H9 (cell line): ENCODE data around the gene NPY2R. TPM values are rescaled to one million over a fixed set of nuclear protein-coding genes. Genes with fewer than 3 reads are reported as not detected.

Source experiments
- DNase-seq: peaks from one replicate; pipeline ENCODE4 v3.0.0-alpha.2; 2017
- H2AFZ ChIP-seq: one replicate; pipeline ENCODE4 v1.6.1; 2013; ENCODE audit warnings: mild to moderate bottlenecking, low read length, control low read depth, moderate library complexity
- H2AK5ac ChIP-seq: 2 replicates; pipeline ENCODE4 v1.6.1; 2013; ENCODE audit warnings: low read length, control low read depth, mixed read lengths; ENCODE audit not compliant: insufficient read length
- H2BK120ac ChIP-seq: one replicate; pipeline ENCODE4 v1.6.1; 2013; ENCODE audit warnings: low read depth, mild to moderate bottlenecking, low read length, control low read depth, inconsistent platforms; ENCODE audit not compliant: poor library complexity, severe bottlenecking
- H2BK12ac ChIP-seq: 2 replicates; pipeline ENCODE4 v1.6.1; 2013; ENCODE audit warnings: low read length, control low read depth, mixed read lengths, low read depth; ENCODE audit not compliant: insufficient read length
- H2BK15ac ChIP-seq: 2 replicates; pipeline ENCODE4 v1.6.1; 2013; ENCODE audit warnings: low read depth, low read length, control low read depth
- H2BK20ac ChIP-seq: one replicate; pipeline ENCODE4 v1.6.1; 2013; ENCODE audit warnings: low read depth, mild to moderate bottlenecking, low read length, control low read depth, inconsistent platforms; ENCODE audit not compliant: poor library complexity, severe bottlenecking
- H2BK5ac ChIP-seq: 2 replicates; pipeline ENCODE4 v1.6.1; 2013; ENCODE audit warnings: low read length, control low read depth, mixed read lengths; ENCODE audit not compliant: insufficient read length
- H3K14ac ChIP-seq: 2 replicates; pipeline ENCODE4 v1.6.1; 2013; ENCODE audit warnings: low read length, control low read depth; ENCODE audit not compliant: insufficient read depth
- H3K18ac ChIP-seq: 2 replicates; pipeline ENCODE4 v1.6.1; 2013; ENCODE audit warnings: low read depth, mild to moderate bottlenecking, mixed read lengths, low read length, control low read depth; ENCODE audit not compliant: insufficient read length
- H3K23ac ChIP-seq: 2 replicates; pipeline ENCODE4 v1.6.1; 2013; ENCODE audit warnings: low read length, control low read depth, mixed read lengths, low read depth; ENCODE audit not compliant: insufficient read length
- H3K23me2 ChIP-seq: 2 replicates; pipeline ENCODE4 v1.6.1; 2013; ENCODE audit warnings: low read depth, mild to moderate bottlenecking, mixed read lengths, low read length, control low read depth; ENCODE audit not compliant: insufficient read length, poor library complexity, severe bottlenecking
- H3K27ac ChIP-seq: 2 replicates; pipeline ENCODE4 v1.5.1; 2013; ENCODE audit warnings: low read length, control low read depth, mixed read lengths, low read depth; ENCODE audit not compliant: insufficient read length
- H3K27me3 ChIP-seq: 2 replicates; pipeline ENCODE4 v1.6.1; 2013; ENCODE audit warnings: low read length, control low read depth, inconsistent platforms; ENCODE audit not compliant: insufficient read depth
- H3K4ac ChIP-seq: 2 replicates; pipeline ENCODE4 v1.6.1; 2013; ENCODE audit warnings: low read depth, mild to moderate bottlenecking, control low read depth, inconsistent platforms, low read length, moderate library complexity
- H3K4me1 ChIP-seq: 2 replicates; pipeline ENCODE4 v1.6.1; 2013; ENCODE audit warnings: low read length, control low read depth, inconsistent platforms; ENCODE audit not compliant: insufficient read depth
- H3K4me2 ChIP-seq: 2 replicates; pipeline ENCODE4 v1.6.1; 2013; ENCODE audit warnings: low read length, control low read depth, mixed read lengths; ENCODE audit not compliant: insufficient read length, insufficient read depth
- H3K56ac ChIP-seq: 2 replicates; pipeline ENCODE4 v1.6.1; 2013; ENCODE audit warnings: low read depth, mild to moderate bottlenecking, mixed read lengths, low read length, control low read depth; ENCODE audit not compliant: insufficient read length
- H3K79me1 ChIP-seq: 2 replicates; pipeline ENCODE4 v1.6.1; 2013; ENCODE audit warnings: low read depth, mild to moderate bottlenecking, moderate library complexity, low read length, control low read depth, inconsistent platforms; ENCODE audit not compliant: insufficient read depth, poor library complexity, severe bottlenecking
- H3K79me2 ChIP-seq: 2 replicates; pipeline ENCODE4 v1.6.1; 2013; ENCODE audit warnings: low read length, control low read depth, inconsistent platforms; ENCODE audit not compliant: insufficient read depth
- H3K9ac ChIP-seq: 2 replicates; pipeline ENCODE4 v1.6.1; 2013; ENCODE audit warnings: low read length, control low read depth, mixed read lengths; ENCODE audit not compliant: insufficient read length; ENCODE audit errors: extremely low read depth
- H3K9me3 ChIP-seq: one replicate; pipeline ENCODE4 v1.6.1; 2013; ENCODE audit warnings: low read depth, low read length, inconsistent platforms; ENCODE audit not compliant: control insufficient read depth
- H3T11ph ChIP-seq: one replicate; pipeline ENCODE4 v1.6.1; 2013; ENCODE audit warnings: mild to moderate bottlenecking, low read length, control low read depth, inconsistent platforms
- H4K20me1 ChIP-seq: one replicate; pipeline ENCODE4 v1.6.1; 2013; ENCODE audit not compliant: control insufficient read depth, insufficient read length, insufficient read depth
- H4K5ac ChIP-seq: 2 replicates; pipeline ENCODE4 v1.6.1; 2013; ENCODE audit warnings: low read depth, mild to moderate bottlenecking, mixed read lengths, low read length, control low read depth; ENCODE audit not compliant: insufficient read length
- H4K8ac ChIP-seq: replicated peaks from 2 replicates; pipeline ENCODE4 v1.6.1; 2013; ENCODE audit warnings: low read length, control low read depth, mixed read lengths, low read depth; ENCODE audit not compliant: insufficient read length
- H4K91ac ChIP-seq: 2 replicates; pipeline ENCODE4 v1.6.1; 2013; ENCODE audit warnings: low read depth, mild to moderate bottlenecking, moderate library complexity, mixed read lengths, low read length, control low read depth; ENCODE audit not compliant: insufficient read length
- H3K27ac Mint-ChIP-seq, 3 experiments: 2 replicates in 2 of 3; 3 replicates in 1 of 3; pipeline ENCODE4 v1.8.0; 2020 to 2021; ENCODE audit warnings: mixed read lengths in 3 of 3, mild to moderate bottlenecking in 1 of 3, moderate library complexity in 1 of 3
- H3K27me3 Mint-ChIP-seq: 2 replicates; pipeline ENCODE4 v1.8.0; 2021; ENCODE audit warnings: low read depth, mild to moderate bottlenecking, moderate library complexity, mixed read lengths
- H3K36me3 Mint-ChIP-seq, 3 experiments: 2 replicates in 2 of 3; 3 replicates in 1 of 3; pipeline ENCODE4 v1.8.0; 2020 to 2021; ENCODE audit warnings: low read depth in 3 of 3, mixed read lengths in 3 of 3; ENCODE audit not compliant: insufficient read depth in 1 of 3
- H3K4me1 Mint-ChIP-seq, 2 experiments: 2 replicates each; pipeline ENCODE4 v1.8.0; 2020; ENCODE audit warnings: mixed read lengths in 2 of 2
- H3K4me3 Mint-ChIP-seq, 2 experiments: 2 replicates in 1 of 2; 3 replicates in 1 of 2; pipeline ENCODE4 v1.8.0; 2020 to 2021; ENCODE audit warnings: mild to moderate bottlenecking in 2 of 2, mixed read lengths in 2 of 2, moderate library complexity in 1 of 2
- H3K9me3 Mint-ChIP-seq, 2 experiments: 2 replicates in 1 of 2; 3 replicates in 1 of 2; pipeline ENCODE4 v1.8.0; 2020; ENCODE audit warnings: mild to moderate bottlenecking in 2 of 2, mixed read lengths in 2 of 2, moderate library complexity in 1 of 2
- CTCF ChIP-seq: fragments of 200-600 bp; sonication (generic); conservative IDR thresholded peaks from 3 replicates; pipeline ENCODE4 v1.8.0; 2021; ENCODE audit warnings: antibody characterized with exemption, mild to moderate bottlenecking
- WGBS: extraction: QIAGEN DNeasy Blood & Tissue Kit; methylation state at CpG from one replicate; pipeline ENCODE4 v1.1.7; 2013; ENCODE audit warnings: missing lambda C conversion rate, low lambda C conversion rate, mixed read lengths; ENCODE audit not compliant: insufficient read length; ENCODE audit errors: extremely low coverage; 5-methylcytosine and 5-hydroxymethylcytosine counted together
- total RNA-seq: library from RNA; stranded (reverse); gene quantifications from 2 replicates; pipeline ENCODE4 v1.2.1, GENCODE V29; 2021

The NPY2R gene
- total RNA-seq, 1 experiment from 2014 or later = 0.09 TPM

- H3K56ac ChIP-seq = no peak overlapping the region
Measured at GRCh38 chr4:155234206-155234605, 25.8 kb downstream of the NPY2R start.

More at GRCh38 chr4:155234206-155234605, 25.8 kb downstream of the NPY2R start:
- Histone ChIP-seq H3K27me3 (no peaks in the 10 kb centered on the region), H3K79me1 (no peaks in the 10 kb centered on the region), H3K27ac (no peak overlapping the region), H3K23ac (no peak overlapping the region), H3K4me2 (no peak overlapping the region), H2BK12ac (no peak overlapping the region), H2BK120ac (no peak overlapping the region), H3K9ac (no peak overlapping the region), H4K5ac (no peak overlapping the region), H2BK20ac (no peak overlapping the region), H2BK5ac (no peak overlapping the region), H3K14ac (no peak overlapping the region), H4K91ac (no peak overlapping the region), H2BK15ac (no peak overlapping the region), H4K20me1 (no peaks in the 10 kb centered on the region), H4K8ac (no peak overlapping the region), H3K9me3 (no peaks in the 10 kb centered on the region), H3K79me2 (no peaks in the 10 kb centered on the region), H3K23me2 (no peaks in the 10 kb centered on the region), H3T11ph (no peak overlapping the region), H3K4ac (no peak overlapping the region), H2AK5ac (no peak overlapping the region), H3K18ac (no peak overlapping the region), H3K4me1 (no peaks in the 10 kb centered on the region), H2AFZ (no peak overlapping the region)
- Mint-ChIP-seq H3K27me3 (no peaks in the 10 kb centered on the region), H3K9me3 (peaks cover 0 to 4% of the 10 kb centered on the region in 2 experiments; a peak in 1 of 5 replicates), H3K4me3 (no peak overlapping the region), H3K27ac (no peak overlapping the region), H3K4me1 (no peaks in the 10 kb centered on the region), H3K36me3 (no peaks in the 10 kb centered on the region)
- WGBS = no CpG with 5 or more reads among the region's 1 CpG
- no peak for TF ChIP-seq CTCF
- DNase-seq = no peak
